ENCODE results near the gene CBLL2.
"Not testable (repeated sequence)": the region's sequence is repeated elsewhere in the genome, so short reads cannot be mapped to it uniquely, and the experiment has no call there.

CBLL2 gene

GRCh38 chrX:22272613-22273012, at the start of gene CBLL2:
TSS of gene CBLL2 (plus strand) at chrX:22272913. CDS start at chrX:22272992, 79 bp downstream.
- Mint-ChIP-seq H3K27ac (no peak within 1 kb of the TSS), H3K4me1 (no peaks in the 10 kb centered on the region), H3K9me3 (no peaks in the 10 kb centered on the region), H3K27me3 (peaks cover 5% of the 10 kb centered on the region), H3K4me3 (no peak within 1 kb of the TSS)
- DNase-seq (no peak), ATAC-seq (no peak)

GRCh38 chrX:22234380-22234779, 38.3 kb upstream of the CBLL2 start:
- H3K27ac Mint-ChIP-seq = no peak overlapping the region
- H3K4me1 Mint-ChIP-seq = no peaks in the 10 kb centered on the region
- H3K4me3 Mint-ChIP-seq = no peak overlapping the region
- H3K27me3 Mint-ChIP-seq = no peaks in the 10 kb centered on the region
- no peak for ATAC-seq
- no peaks in the 10 kb centered on the region for H3K9me3 Mint-ChIP-seq
- DNase-seq = no peak

- Mint-ChIP-seq H3K27ac (peak overlapping the region in 1 of 2 donors; percentile 84), H3K4me3 (no peak overlapping the region), H3K9me3 (no peaks in the 10 kb centered on the region), H3K27me3 (no peaks in the 10 kb centered on the region), H3K4me1 (no peaks in the 10 kb centered on the region)
- DNase-seq = no peak
- no peak for ATAC-seq
Observed at GRCh38 chrX:22237479-22237878, 35.2 kb upstream of the CBLL2 start.

GRCh38 chrX:22246620-22247019, 26.1 kb upstream of the CBLL2 start:
- H3K27ac Mint-ChIP-seq = no peak overlapping the region
- no peaks in the 10 kb centered on the region for H3K27me3 Mint-ChIP-seq
- H3K4me1 Mint-ChIP-seq = no peaks in the 10 kb centered on the region
- no peak overlapping the region for H3K4me3 Mint-ChIP-seq
- DNase-seq (no peak), ATAC-seq (no peak)
- H3K9me3 Mint-ChIP-seq = no peaks in the 10 kb centered on the region

GRCh38 chrX:22247169-22247568, 25.5 kb upstream of the CBLL2 start:
- no peak for ATAC-seq
- H3K27ac Mint-ChIP-seq = no peak overlapping the region
- H3K4me3 Mint-ChIP-seq = no peak overlapping the region

GRCh38 chrX:22248401-22248800, 24.3 kb upstream of the CBLL2 start:
- no peaks in the 10 kb centered on the region for H3K4me1 Mint-ChIP-seq
- DNase-seq = no peak
- no peak for ATAC-seq
- no peak overlapping the region for H3K4me3 Mint-ChIP-seq
- no peaks in the 10 kb centered on the region for H3K9me3 Mint-ChIP-seq
- H3K27me3 Mint-ChIP-seq = no peaks in the 10 kb centered on the region
- no peak overlapping the region for H3K27ac Mint-ChIP-seq

More at GRCh38 chrX:22247169-22247568, 25.5 kb upstream of the CBLL2 start:
- no peak for DNase-seq
- no peaks in the 10 kb centered on the region for H3K4me1 Mint-ChIP-seq
- no peaks in the 10 kb centered on the region for H3K9me3 Mint-ChIP-seq
- H3K27me3 Mint-ChIP-seq = no peaks in the 10 kb centered on the region

GRCh38 chrX:22249371-22249770, 23.3 kb upstream of the CBLL2 start:
- Mint-ChIP-seq H3K27me3 (no peaks in the 10 kb centered on the region), H3K27ac (no peak overlapping the region), H3K4me1 (no peaks in the 10 kb centered on the region), H3K4me3 (no peak overlapping the region), H3K9me3 (no peaks in the 10 kb centered on the region)
- ATAC-seq (no peak), DNase-seq (no peak)

GRCh38 chrX:22268706-22269105, 4.0 kb upstream of the CBLL2 start:
- Mint-ChIP-seq H3K27ac (no peak overlapping the region), H3K27me3 (no peaks in the 10 kb centered on the region), H3K4me3 (no peak overlapping the region), H3K9me3 (no peaks in the 10 kb centered on the region), H3K4me1 (no peaks in the 10 kb centered on the region)
- DNase-seq = no peak
- no peak for ATAC-seq

GRCh38 chrX:22273714-22274317, 1.1 kb downstream of the CBLL2 start:
- Mint-ChIP-seq H3K9me3 (no peaks in the 10 kb centered on the region), H3K4me1 (no peaks in the 10 kb centered on the region), H3K27ac (no peak overlapping the region), H3K4me3 (no peak overlapping the region), H3K27me3 (peaks cover 8% of the 10 kb centered on the region)
- no peak for ATAC-seq
- DNase-seq = no peak

- Mint-ChIP-seq H3K9me3 (no peaks in the 10 kb centered on the region), H3K4me1 (no peaks in the 10 kb centered on the region), H3K27ac (no peak overlapping the region), H3K27me3 (peaks cover 8% of the 10 kb centered on the region), H3K4me3 (no peak overlapping the region)
- DNase-seq (no peak), ATAC-seq (no peak)
Observed at GRCh38 chrX:22276781-22277180, 4.1 kb downstream of the CBLL2 start.

- Mint-ChIP-seq H3K4me3 (no peak overlapping the region), H3K9me3 (no peaks in the 10 kb centered on the region)
Observed at GRCh38 chrX:22278375-22278774, 5.7 kb downstream of the CBLL2 start.

GRCh38 chrX:22289209-22289608, 16.5 kb downstream of the CBLL2 start:
- H3K9me3 Mint-ChIP-seq, H3K27ac Mint-ChIP-seq, H3K27me3 Mint-ChIP-seq: not testable (repeated sequence)

More at GRCh38 chrX:22278375-22278774, 5.7 kb downstream of the CBLL2 start:
- Mint-ChIP-seq H3K27ac (no peak overlapping the region), H3K27me3 (peaks cover 8% of the 10 kb centered on the region), H3K4me1 (no peaks in the 10 kb centered on the region)
- DNase-seq (no peak), ATAC-seq (no peak)

GRCh38 chrX:22296871-22297270, 24.2 kb downstream of the CBLL2 start:
- H3K27ac Mint-ChIP-seq = no peak overlapping the region
- DNase-seq (no peak), ATAC-seq (no peak)
- no peak overlapping the region for H3K4me3 Mint-ChIP-seq
- H3K4me1 Mint-ChIP-seq = peaks cover 10% of the 10 kb centered on the region
- no peaks in the 10 kb centered on the region for H3K9me3 Mint-ChIP-seq
- H3K27me3 Mint-ChIP-seq = no peaks in the 10 kb centered on the region

More at GRCh38 chrX:22289209-22289608, 16.5 kb downstream of the CBLL2 start:
- DNase-seq, ATAC-seq, H3K4me1 Mint-ChIP-seq, H3K4me3 Mint-ChIP-seq: not testable (repeated sequence)

GRCh38 chrX:22300130-22300529, 27.4 kb downstream of the CBLL2 start:
- H3K27me3 Mint-ChIP-seq = no peaks in the 10 kb centered on the region
- H3K27ac Mint-ChIP-seq = no peak overlapping the region
- DNase-seq = no peak
- H3K4me1 Mint-ChIP-seq = peaks cover 10% of the 10 kb centered on the region
- H3K9me3 Mint-ChIP-seq = no peaks in the 10 kb centered on the region
- no peak overlapping the region for H3K4me3 Mint-ChIP-seq
- ATAC-seq = no peak

GRCh38 chrX:22310779-22311178, 38.1 kb downstream of the CBLL2 start:
- ATAC-seq (no peak), DNase-seq (no peak)
- Mint-ChIP-seq H3K27ac (no peak overlapping the region), H3K9me3 (no peaks in the 10 kb centered on the region), H3K27me3 (no peaks in the 10 kb centered on the region), H3K4me3 (no peak overlapping the region), H3K4me1 (no peaks in the 10 kb centered on the region)

GRCh38 chrX:22313766-22314165, 41.1 kb downstream of the CBLL2 start:
- no peak for DNase-seq
- Mint-ChIP-seq H3K27ac (no peak overlapping the region), H3K9me3 (no peaks in the 10 kb centered on the region), H3K4me3 (no peak overlapping the region), H3K4me1 (no peaks in the 10 kb centered on the region), H3K27me3 (no peaks in the 10 kb centered on the region)
- no peak for ATAC-seq

- Mint-ChIP-seq H3K9me3 (no peaks in the 10 kb centered on the region), H3K4me3 (no peak overlapping the region), H3K4me1 (no peaks in the 10 kb centered on the region), H3K27ac (no peak overlapping the region), H3K27me3 (no peaks in the 10 kb centered on the region)
- no peak for DNase-seq
- no peak for ATAC-seq
Observed at GRCh38 chrX:22314211-22314610, 41.5 kb downstream of the CBLL2 start.

All from stimulated activated naive CD8-positive, alpha-beta T cell treated with anti-CD3 and anti-CD28 coated beads, Interleukin-15, amount 100 ng/mL, for 72 hours (primary cell).